Left ventricle myocardium inferior (tissue), 1 donor: ENCODE data around the gene VAV2. TPM values are rescaled to one million over a fixed set of nuclear protein-coding genes. Genes with fewer than 3 reads are reported as not detected.
A peak's percentile ranks its signal among the peaks of the same experiment; 100 is the strongest.

Experiments
- DNase-seq: peaks from one replicate; pipeline ENCODE4 v3.0.0-alpha.2; 2020
- H3K27ac ChIP-seq: fragments of 200-600 bp; replicated peaks from 2 replicates; pipeline ENCODE4 v1.8.0; 2021
- H3K27me3 ChIP-seq: fragments of 200-600 bp; 2 replicates; pipeline ENCODE4 v1.8.0; 2021; ENCODE audit warnings: low read depth
- H3K36me3 ChIP-seq: fragments of 200-600 bp; 2 replicates; pipeline ENCODE4 v1.8.0; 2021
- H3K4me1 ChIP-seq: fragments of 200-600 bp; 2 replicates; pipeline ENCODE4 v1.8.0; 2021
- H3K4me3 ChIP-seq: fragments of 200-600 bp; 2 replicates; pipeline ENCODE4 v1.8.0; 2021; ENCODE audit warnings: mild to moderate bottlenecking, moderate library complexity
- H3K9me3 ChIP-seq: fragments of 200-600 bp; replicated peaks from 2 replicates; pipeline ENCODE4 v1.8.0; 2021
- intact Hi-C: fragments of 100-400 bp; cut with micrococcal nuclease; formaldehyde crosslinking; loops from one replicate; pipeline ENCODE4 v1.11.0; 2022
- total RNA-seq: library from RNA; stranded (reverse); fragmentation: NEBNext Ultra II Directional; extraction: Animal tissue kit (Norgen Biotek cat#: 25700); gene quantifications from one replicate; pipeline ENCODE4 v1.2.1, GENCODE V29; 2021
- TF ChIP-seq, protein P1 (sequence below): fragments of 200-600 bp; IDR thresholded peaks from 2 replicates; pipeline ENCODE4 v1.8.0; 2021; ENCODE audit warnings: antibody characterized with exemption, mild to moderate bottlenecking, borderline replicate concordance
- donor health status: DM: no; HTN: yes; CAD: no; lungs with severe emphysema.

Gene VAV2
- total RNA-seq, 1 donor from 2014 or later = 4.1 TPM

DNA sequence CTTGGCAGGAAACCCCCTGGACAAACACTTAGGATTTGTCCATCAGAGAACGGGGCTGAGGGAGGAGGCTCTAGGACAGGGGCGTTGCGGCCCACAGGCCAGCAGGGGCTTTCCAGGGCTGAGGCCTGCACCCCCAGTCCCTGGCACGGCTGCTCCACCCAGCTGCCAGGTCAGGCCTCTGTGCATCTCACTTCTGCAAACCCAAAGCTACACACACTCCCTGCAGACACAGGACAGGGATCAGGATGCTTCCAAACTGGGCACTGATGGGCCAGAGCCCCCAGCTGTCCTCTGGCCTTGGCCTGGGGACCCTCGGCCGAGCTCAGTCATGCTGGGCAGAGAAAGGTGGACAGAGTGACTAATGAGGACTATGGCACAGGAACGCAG, 147.7 kb downstream of the VAV2 start:
- Histone ChIP-seq H3K27me3 (no peaks in the 10 kb centered on the region), H3K4me1 (peaks cover 45% of the 10 kb centered on the region), H3K36me3 (no peaks in the 10 kb centered on the region), H3K4me3 (peak overlapping the region; percentile 45), H3K9me3 (no peaks in the 10 kb centered on the region), H3K27ac (peak overlapping the region; percentile 82)
- no peak for DNase-seq
- TF ChIP-seq, protein P1, sequence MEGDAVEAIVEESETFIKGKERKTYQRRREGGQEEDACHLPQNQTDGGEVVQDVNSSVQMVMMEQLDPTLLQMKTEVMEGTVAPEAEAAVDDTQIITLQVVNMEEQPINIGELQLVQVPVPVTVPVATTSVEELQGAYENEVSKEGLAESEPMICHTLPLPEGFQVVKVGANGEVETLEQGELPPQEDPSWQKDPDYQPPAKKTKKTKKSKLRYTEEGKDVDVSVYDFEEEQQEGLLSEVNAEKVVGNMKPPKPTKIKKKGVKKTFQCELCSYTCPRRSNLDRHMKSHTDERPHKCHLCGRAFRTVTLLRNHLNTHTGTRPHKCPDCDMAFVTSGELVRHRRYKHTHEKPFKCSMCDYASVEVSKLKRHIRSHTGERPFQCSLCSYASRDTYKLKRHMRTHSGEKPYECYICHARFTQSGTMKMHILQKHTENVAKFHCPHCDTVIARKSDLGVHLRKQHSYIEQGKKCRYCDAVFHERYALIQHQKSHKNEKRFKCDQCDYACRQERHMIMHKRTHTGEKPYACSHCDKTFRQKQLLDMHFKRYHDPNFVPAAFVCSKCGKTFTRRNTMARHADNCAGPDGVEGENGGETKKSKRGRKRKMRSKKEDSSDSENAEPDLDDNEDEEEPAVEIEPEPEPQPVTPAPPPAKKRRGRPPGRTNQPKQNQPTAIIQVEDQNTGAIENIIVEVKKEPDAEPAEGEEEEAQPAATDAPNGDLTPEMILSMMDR = no peak
- intact Hi-C loops = no loop called here

DNA sequence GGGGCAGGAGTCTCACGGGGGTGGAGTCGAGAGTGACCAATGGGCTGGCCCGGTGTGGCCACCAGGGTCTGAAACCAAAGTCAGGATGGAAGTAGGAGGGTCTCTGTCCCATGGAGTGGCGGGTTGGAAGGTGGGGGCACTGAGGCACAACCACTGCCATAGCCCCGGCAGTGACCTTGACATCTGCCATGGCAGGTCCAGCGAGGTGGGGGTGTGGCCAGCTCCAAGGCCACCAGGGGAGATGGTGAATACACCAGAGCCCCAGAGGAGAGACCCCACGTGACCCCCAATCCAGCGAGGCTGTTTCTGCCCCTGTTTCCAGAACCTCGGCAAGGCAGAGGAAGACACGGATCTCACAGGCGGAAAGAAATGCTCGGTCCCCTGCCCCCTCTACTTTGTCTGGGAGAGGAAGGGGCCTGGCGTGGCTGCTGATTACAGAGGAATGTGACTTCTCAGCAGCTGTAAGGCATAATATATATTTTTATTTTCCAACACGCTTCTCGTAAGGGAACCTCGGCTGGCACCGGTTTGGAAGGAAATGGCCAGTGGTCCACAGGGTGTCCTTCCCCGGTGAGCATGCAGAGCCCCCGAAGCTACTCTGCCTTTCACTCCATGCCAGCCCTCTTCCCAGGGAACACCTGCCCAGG, 148.2 kb downstream of the VAV2 start:
- Histone ChIP-seq H3K4me3 (no peak overlapping the region), H3K27me3 (no peaks in the 10 kb centered on the region), H3K36me3 (no peaks in the 10 kb centered on the region), H3K4me1 (peaks cover 48% of the 10 kb centered on the region), H3K9me3 (no peaks in the 10 kb centered on the region), H3K27ac (no peak overlapping the region)
- TF ChIP-seq, protein P1 = no peak
- intact Hi-C loops = no loop called here
- DNase-seq = no peak

DNA sequence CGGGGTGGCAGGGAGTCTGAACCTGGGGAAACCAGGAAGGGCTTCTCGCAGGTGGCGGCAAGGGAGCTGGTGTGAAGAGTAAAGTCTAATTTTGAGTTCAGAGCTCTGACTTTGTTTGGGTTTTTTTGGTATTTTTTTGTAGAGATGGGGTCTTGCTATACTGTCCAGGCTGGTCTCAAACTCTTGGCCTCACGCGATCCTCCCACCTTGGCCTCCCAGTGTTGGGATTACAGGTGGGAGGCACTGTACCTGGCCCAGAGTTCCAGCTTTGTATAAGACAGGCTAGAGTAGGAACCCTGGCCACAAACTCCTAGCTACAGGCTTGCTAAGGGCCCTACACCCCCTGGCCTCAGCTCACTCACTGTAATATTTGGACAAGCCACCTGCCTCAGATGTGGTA, 148.9 kb downstream of the VAV2 start:
- H3K27ac ChIP-seq = no peak overlapping the region

DNA sequence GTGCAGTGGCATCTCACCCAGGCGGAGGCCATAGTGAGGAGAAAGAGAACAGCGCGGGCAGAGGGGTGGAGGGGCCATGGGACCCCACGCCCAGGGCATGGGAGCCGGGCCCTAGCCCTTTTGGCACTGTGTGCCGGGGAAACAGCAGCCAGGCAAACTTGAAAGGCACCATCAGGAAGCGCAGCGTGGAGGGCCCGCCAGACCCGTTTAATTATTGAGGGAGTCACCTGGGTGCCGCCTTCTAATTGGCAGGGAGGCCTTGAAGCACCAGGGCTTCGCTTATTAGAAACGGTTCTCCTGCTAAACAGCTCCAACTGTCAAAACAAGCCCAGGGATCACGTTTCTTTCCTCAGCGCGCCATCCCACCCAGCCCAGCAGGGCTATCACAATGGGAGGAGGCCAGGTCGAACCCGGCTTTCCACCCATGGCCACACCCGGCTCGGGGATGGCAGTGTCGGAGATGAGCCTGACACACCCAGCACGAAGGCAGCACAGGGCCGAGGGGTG, 149.3 kb downstream of the VAV2 start:
- intact Hi-C loops = no loop called here
- Histone ChIP-seq H3K27ac (no peak overlapping the region), H3K27me3 (no peaks in the 10 kb centered on the region), H3K4me3 (no peak overlapping the region), H3K36me3 (no peaks in the 10 kb centered on the region), H3K9me3 (no peaks in the 10 kb centered on the region), H3K4me1 (peaks cover 48% of the 10 kb centered on the region)
- no peak for DNase-seq
- TF ChIP-seq, protein P1 = no peak

More for the DNA sequence above, 148.9 kb downstream of the VAV2 start:
- peaks cover 48% of the 10 kb centered on the region for H3K4me1 ChIP-seq
- H3K36me3 ChIP-seq = no peaks in the 10 kb centered on the region
- no peak overlapping the region for H3K4me3 ChIP-seq
- H3K27me3 ChIP-seq = no peaks in the 10 kb centered on the region
- TF ChIP-seq, protein P1 = no peak
- DNase-seq = no peak
- no peaks in the 10 kb centered on the region for H3K9me3 ChIP-seq
- intact Hi-C loops = no loop called here

DNA sequence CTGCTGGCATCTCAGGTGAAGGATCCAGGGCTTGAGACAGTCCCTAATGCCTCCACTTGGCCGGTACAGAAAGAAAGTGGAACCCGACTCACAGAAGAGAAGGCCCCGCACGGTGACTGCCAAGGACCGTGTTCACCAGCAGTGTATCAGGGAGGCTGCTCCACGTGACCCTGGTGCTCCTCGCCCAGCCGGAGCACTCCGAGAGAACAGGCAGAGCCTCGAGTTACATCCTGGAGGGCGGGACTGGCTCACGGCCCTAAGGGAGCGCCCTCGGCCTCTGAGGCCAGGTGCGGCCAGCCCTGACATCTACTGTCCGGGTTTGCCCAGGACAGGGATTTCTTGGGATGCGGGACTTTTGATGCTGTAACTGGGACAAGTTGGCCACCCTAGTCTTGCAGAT, 149.9 kb downstream of the VAV2 start:
- Histone ChIP-seq H3K27ac (no peak overlapping the region), H3K27me3 (no peaks in the 10 kb centered on the region), H3K4me1 (peaks cover 48% of the 10 kb centered on the region), H3K4me3 (no peak overlapping the region), H3K9me3 (no peaks in the 10 kb centered on the region), H3K36me3 (no peaks in the 10 kb centered on the region)
- TF ChIP-seq, protein P1 = no peak
- DNase-seq = no peak
- intact Hi-C loops = no loop called here
